HL-60/S4 treated with retinoic acid at 250 ng/mL for 4 days and 3 days (cell line): ENCODE data around the gene TMEM167B.
"Not testable (repeated sequence)": the region's sequence is repeated elsewhere in the genome, so short reads cannot be mapped to it uniquely, and the experiment has no call there.

Experiments used
- in situ Hi-C: fragments of 300-500 bp; cut with MboI; formaldehyde crosslinking; loops from 2 replicates; pipeline ENCODE4 v1.7.0; 2022; ENCODE audit warnings: low sequenced_read_pairs

Gene TMEM167B

GRCh38 chr1:109090196-109091077, at the start of gene TMEM167B:
TMEM167B (plus strand) TSS chr1:109090764; CDS start chr1:109090873, 109 bp downstream.
- in situ Hi-C loops, result no loop called here

GRCh38 chr1:109040989-109041620, 49.5 kb upstream of the TMEM167B start:
- in situ Hi-C loops, result no loop called here

GRCh38 chr1:109041621-109042468, 48.7 kb upstream of the TMEM167B start, which contains the start of gene WDR47:
WDR47 (minus strand) TSS chr1:109042102; CDS start chr1:109023512, 18,590 bp downstream.
- in situ Hi-C loops, result no loop called here

- in situ Hi-C loops, result no loop called here
These were observed 45.0 kb upstream of the TMEM167B start for GRCh38 chr1:109045595-109045994.

GRCh38 chr1:109046671-109047070, 43.9 kb upstream of the TMEM167B start:
- in situ Hi-C loops, result no loop called here

- in situ Hi-C loops, result no loop called here
These were observed 43.2 kb upstream of the TMEM167B start for GRCh38 chr1:109047339-109047738.

- in situ Hi-C loops, result no loop called here
These were observed 42.2 kb upstream of the TMEM167B start for GRCh38 chr1:109048335-109048734.

- in situ Hi-C loops, result no loop called here
These were observed 40.2 kb upstream of the TMEM167B start for GRCh38 chr1:109050228-109050995.

GRCh38 chr1:109052145-109052544, 38.4 kb upstream of the TMEM167B start:
- in situ Hi-C loops, result not testable (repeated sequence)

GRCh38 chr1:109056064-109056463, 34.5 kb upstream of the TMEM167B start:
- in situ Hi-C loops, result no loop called here

GRCh38 chr1:109059026-109059425, 31.5 kb upstream of the TMEM167B start:
- in situ Hi-C loops, result no loop called here

GRCh38 chr1:109060707-109061106, 29.9 kb upstream of the TMEM167B start:
- in situ Hi-C loops, result no loop called here

GRCh38 chr1:109061183-109061582, 29.4 kb upstream of the TMEM167B start:
- in situ Hi-C loops, result no loop called here

GRCh38 chr1:109065137-109065536, 25.4 kb upstream of the TMEM167B start:
- in situ Hi-C loops, result no loop called here

- in situ Hi-C loops, result no loop called here
These were observed 22.7 kb upstream of the TMEM167B start for GRCh38 chr1:109067883-109068282.

GRCh38 chr1:109069294-109069693, 21.3 kb upstream of the TMEM167B start:
- in situ Hi-C loops, result no loop called here

GRCh38 chr1:109075531-109076490, 14.8 kb upstream of the TMEM167B start, which contains the start of gene TAF13:
TAF13 (minus strand) TSS chr1:109076003; CDS start chr1:109075947, 56 bp downstream.
- in situ Hi-C loops, result no loop called here

GRCh38 chr1:109078317-109078716, 12.2 kb upstream of the TMEM167B start:
- in situ Hi-C loops, result no loop called here

- in situ Hi-C loops, result no loop called here
These were observed 11.3 kb upstream of the TMEM167B start for GRCh38 chr1:109079240-109079622.
